ENCODE results near the gene NDUFV1. TPM values are rescaled to one million over a fixed set of nuclear protein-coding genes. Genes with fewer than 3 reads are reported as not detected.
"Not testable (repeated sequence)": the region's sequence is repeated elsewhere in the genome, so short reads cannot be mapped to it uniquely, and the experiment has no call there.

Gene NDUFV1
- total RNA-seq, 1 donor from 2014 or later = 182 TPM

- FAIRE-seq (no peak), DNase-seq (ENCODE audit: low spot score in 2 of 2) (no peak)
Measured at GRCh38 chr11:67634366-67635230, 27.9 kb downstream of the NDUFV1 start.

GRCh38 chr11:67635231-67635521, 28.4 kb downstream of the NDUFV1 start:
- no peak for DNase-seq (ENCODE audit: low spot score in 2 of 2)
- no peak for FAIRE-seq

GRCh38 chr11:67636962-67637361, 30.2 kb downstream of the NDUFV1 start:
- FAIRE-seq (no peak), DNase-seq (ENCODE audit: low spot score in 2 of 2) (no peak)

- not testable (repeated sequence) for DNase-seq (ENCODE audit: low spot score in 2 of 2); FAIRE-seq
Measured at GRCh38 chr11:67637441-67637840, 30.7 kb downstream of the NDUFV1 start.

- DNase-seq (ENCODE audit: low spot score in 2 of 2) = no peak
- FAIRE-seq = no peak
Measured at GRCh38 chr11:67638535-67639437, 32.0 kb downstream of the NDUFV1 start.

GRCh38 chr11:67639438-67639859, 32.7 kb downstream of the NDUFV1 start, which contains the start of gene TBX10:
TSS of gene TBX10 (minus strand) at chr11:67639763. CDS start at chr11:67639472, 291 bp downstream.
- FAIRE-seq (no peak), DNase-seq (ENCODE audit: low spot score in 2 of 2) (no peak)

- peak; percentile 65 to 85 for DNase-seq (ENCODE audit: low spot score in 2 of 2)
- no peak for FAIRE-seq
Measured at GRCh38 chr11:67640021-67640757, 33.5 kb downstream of the NDUFV1 start.

GRCh38 chr11:67640758-67641337, 34.1 kb downstream of the NDUFV1 start:
- FAIRE-seq = no peak
- no peak for DNase-seq (ENCODE audit: low spot score in 2 of 2)

GRCh38 chr11:67641338-67642172, 34.8 kb downstream of the NDUFV1 start:
- FAIRE-seq (no peak), DNase-seq (ENCODE audit: low spot score in 2 of 2) (no peak)

GRCh38 chr11:67642173-67643120, 35.7 kb downstream of the NDUFV1 start:
- FAIRE-seq = no peak

GRCh38 chr11:67644042-67644441, 37.3 kb downstream of the NDUFV1 start:
- no peak for DNase-seq (ENCODE audit: low spot score in 2 of 2)
- FAIRE-seq = no peak

More at GRCh38 chr11:67642173-67643120, 35.7 kb downstream of the NDUFV1 start:
- no peak for DNase-seq (ENCODE audit: low spot score in 2 of 2)

- no peak for FAIRE-seq
- DNase-seq (ENCODE audit: low spot score in 2 of 2) = no peak
Measured at GRCh38 chr11:67644472-67645418, 38.0 kb downstream of the NDUFV1 start.

- no peak for FAIRE-seq
- no peak for DNase-seq (ENCODE audit: low spot score in 2 of 2)
Measured at GRCh38 chr11:67645521-67646461, 39.1 kb downstream of the NDUFV1 start.

GRCh38 chr11:67646535-67647336, 40.0 kb downstream of the NDUFV1 start:
- FAIRE-seq = no peak

GRCh38 chr11:67647471-67647870, 40.7 kb downstream of the NDUFV1 start:
- DNase-seq (ENCODE audit: low spot score in 2 of 2) (no peak), FAIRE-seq (no peak)

More at GRCh38 chr11:67646535-67647336, 40.0 kb downstream of the NDUFV1 start:
- DNase-seq (ENCODE audit: low spot score in 2 of 2) = no peak

Measured in frontal cortex (tissue), 4 donors.